ENCODE results near the gene DLG1. TPM values are rescaled to one million over a fixed set of nuclear protein-coding genes. Genes with fewer than 3 reads are reported as not detected.
"Not testable (repeated sequence)": the region's sequence is repeated elsewhere in the genome, so short reads cannot be mapped to it uniquely, and the experiment has no call there.

The DLG1 gene
- total RNA-seq, 1 donor from 2014 or later, result 48.6 TPM

DNA sequence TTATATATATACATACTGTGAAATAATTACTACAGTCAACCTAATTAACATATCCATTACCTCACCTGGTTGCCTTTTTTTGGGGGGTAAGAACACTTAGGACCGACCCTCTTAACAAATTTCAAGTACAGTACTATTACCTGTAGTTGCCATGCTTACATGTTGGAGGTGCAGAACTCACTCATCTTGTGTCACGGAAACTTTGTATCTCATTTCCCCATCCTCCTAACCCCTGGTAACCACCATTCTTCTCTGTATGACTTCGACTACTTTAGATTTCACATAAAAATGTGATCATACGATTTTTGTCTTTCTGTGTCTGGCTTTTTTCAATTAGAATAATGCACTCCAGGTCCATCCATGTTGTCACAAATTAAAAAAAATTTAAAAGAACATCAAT, 213.3 kb downstream of the DLG1 start:
- ATAC-seq (no peak), DNase-seq (ENCODE audit: missing footprints) (no peak)
- intact Hi-C loops (cut with DNase I), result no loop called here

DNA sequence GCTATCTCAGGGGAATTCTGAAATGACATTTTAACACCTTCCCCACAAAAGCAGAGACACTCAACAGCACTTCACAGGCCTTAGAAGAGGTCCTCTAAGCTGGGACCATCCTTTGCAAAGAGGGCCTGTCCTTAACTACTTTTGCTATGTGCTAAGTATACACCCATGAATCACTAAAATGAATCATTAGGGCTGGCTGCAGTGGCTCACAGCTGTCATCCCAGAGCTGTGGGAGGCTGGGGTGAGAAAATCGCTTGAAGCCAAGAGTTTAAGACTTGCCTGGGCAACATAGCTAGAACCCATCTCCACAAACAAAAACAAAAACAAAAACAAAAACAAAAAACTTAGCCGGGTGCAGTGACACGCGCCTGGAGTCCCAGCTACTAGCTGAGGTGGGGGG, 214.9 kb downstream of the DLG1 start:
- intact Hi-C loops (cut with DNase I), result no loop called here
- ATAC-seq, result no peak
- DNase-seq (ENCODE audit: missing footprints), result no peak

DNA sequence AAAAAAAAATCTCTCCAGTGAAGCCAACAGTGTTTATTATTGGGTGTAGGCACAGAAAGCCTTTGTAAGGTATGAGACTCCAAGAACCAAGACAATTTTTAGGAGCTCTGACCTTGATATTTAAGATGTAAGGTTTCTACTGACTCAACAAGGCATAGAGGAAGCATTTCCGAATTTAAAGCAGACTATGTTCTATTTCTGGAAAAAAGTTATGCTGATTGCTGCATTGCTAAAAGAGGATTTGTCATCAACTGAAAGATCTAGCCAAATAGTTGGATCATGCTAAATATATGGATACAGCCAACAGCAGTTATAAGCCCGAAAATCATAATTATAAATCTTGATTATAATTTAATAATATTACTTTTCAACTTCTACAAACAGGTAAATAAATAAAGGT, 215.5 kb downstream of the DLG1 start:
- ATAC-seq (no peak), DNase-seq (ENCODE audit: missing footprints) (no peak)
- intact Hi-C loops (cut with DNase I), result no loop called here

DNA sequence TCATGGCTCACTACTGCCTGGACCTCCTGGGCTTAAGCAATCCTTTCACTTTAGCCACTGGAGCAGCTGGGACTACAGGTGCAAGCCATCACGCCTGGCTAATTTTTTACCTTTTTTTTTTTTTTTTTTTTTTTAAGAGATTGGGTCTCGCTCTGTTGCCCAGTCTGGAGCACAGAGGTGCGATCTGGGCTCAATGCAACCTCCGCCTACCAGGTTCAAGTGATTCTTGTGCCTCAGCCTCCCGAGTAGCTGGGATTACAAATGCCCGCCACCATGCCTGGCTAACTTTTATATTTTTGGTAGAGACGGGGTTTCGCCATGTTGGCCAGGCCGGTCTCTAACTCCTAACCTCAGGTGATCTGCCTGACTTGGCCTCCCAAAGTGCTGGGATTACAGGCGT, 218.1 kb downstream of the DLG1 start:
- ATAC-seq (no peak), DNase-seq (ENCODE audit: missing footprints) (no peak)
- intact Hi-C loops (cut with DNase I), result no loop called here

DNA sequence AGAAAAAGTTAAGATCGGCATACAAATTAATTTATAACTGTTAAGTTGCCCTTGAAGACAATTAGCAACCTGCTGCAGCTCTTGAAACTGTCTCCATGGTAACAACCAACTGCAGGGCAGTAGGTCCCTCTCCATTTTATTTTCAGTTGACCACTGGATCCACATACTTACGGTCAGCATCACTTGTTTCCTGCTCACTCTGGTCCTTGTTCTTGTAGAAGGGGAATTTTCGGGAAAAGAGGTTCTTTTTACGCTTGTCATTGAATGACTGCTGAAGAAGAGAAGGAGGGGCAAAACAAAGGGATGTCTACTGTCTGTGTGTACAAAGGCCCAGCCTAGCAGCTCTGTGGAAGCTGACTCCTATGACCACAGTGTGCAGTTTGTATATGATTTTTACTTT, 222.0 kb downstream of the DLG1 start:
- intact Hi-C loops (cut with DNase I), result no loop called here
- no peak for ATAC-seq
- DNase-seq (ENCODE audit: missing footprints), result no peak

DNA sequence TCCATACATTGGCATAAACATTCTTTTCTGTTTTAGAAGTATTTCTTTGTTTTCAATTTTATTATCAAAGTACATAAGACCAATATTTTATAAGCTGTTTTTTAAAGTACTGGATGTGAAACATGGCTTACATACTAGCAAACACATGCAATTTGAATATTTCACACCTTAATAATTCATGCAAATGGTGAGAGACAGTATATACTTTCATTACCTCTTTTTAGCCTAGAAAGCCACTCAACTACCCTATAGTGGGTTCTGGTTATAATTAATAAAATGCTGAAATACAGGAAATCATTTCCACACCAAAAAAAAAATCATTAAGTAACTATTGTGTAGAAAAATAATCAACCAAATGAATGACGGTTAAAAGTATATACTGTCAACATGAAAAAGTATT, 230.3 kb downstream of the DLG1 start:
- ATAC-seq (no peak), DNase-seq (ENCODE audit: missing footprints) (no peak)
- intact Hi-C loops (cut with DNase I), result no loop called here

DNA sequence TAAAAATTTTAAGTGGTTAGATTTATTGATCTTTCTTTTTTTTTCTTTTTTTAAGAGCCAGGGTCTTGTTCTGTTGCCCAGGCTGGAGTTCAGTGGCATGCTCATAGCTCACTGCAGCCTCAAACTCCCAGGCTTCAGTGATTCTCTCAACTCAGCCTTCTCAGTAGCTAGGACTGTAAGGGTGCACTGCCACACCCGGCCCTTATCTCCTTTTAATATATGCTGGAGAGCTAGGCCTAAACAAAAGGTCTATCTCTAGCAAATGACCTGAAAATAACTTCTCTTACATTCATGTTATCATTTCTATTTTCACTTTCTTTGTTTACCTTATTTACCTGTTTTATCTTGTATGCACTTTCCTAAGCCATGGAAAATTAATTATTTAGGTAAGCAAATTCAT, 233.6 kb downstream of the DLG1 start:
- intact Hi-C loops (cut with DNase I), result no loop called here

DNA sequence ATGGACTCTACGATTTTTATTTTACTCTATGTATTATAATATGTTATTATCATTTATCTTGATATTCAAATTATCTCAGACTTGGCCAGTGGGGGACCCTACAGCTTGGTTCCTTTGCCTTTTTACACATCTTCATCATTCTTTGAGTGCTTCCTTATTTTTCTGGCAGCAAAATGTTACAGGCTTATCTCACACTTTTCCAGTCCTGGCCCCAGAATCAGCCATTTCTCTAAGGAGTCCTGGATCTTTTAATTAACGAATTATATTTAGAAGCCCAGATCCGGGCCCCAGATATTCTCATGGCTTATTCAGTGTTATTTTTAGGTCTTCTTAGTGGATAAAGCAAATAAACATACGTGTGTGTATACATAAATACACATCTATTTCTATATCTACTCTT, 236.0 kb downstream of the DLG1 start:
- no peak for DNase-seq (ENCODE audit: missing footprints)
- intact Hi-C loops (cut with DNase I), result no loop called here
- ATAC-seq, result no peak

More for the DNA sequence above, 233.6 kb downstream of the DLG1 start:
- no peak for DNase-seq (ENCODE audit: missing footprints)
- no peak for ATAC-seq

DNA sequence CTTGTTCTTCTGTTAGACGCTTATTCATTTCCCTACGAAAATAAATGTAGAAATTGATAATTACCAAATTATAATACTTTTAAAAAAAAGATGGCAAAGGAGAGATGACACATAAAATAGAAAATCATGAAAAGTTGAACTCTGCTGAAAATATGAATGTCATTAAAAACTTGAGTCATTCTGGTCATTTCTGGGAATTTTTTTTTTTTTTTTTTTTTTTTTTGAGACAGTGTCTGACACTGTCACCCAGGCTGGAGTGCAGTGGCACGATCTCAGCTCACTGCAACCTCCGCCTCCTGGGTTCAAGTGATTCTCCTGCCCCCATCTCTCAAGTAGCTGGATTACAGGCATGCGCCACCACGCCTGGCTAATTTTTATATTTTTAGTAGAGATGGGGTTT, 246.8 kb downstream of the DLG1 start:
- intact Hi-C loops (cut with DNase I); ATAC-seq; DNase-seq (ENCODE audit: missing footprints): not testable (repeated sequence)

DNA sequence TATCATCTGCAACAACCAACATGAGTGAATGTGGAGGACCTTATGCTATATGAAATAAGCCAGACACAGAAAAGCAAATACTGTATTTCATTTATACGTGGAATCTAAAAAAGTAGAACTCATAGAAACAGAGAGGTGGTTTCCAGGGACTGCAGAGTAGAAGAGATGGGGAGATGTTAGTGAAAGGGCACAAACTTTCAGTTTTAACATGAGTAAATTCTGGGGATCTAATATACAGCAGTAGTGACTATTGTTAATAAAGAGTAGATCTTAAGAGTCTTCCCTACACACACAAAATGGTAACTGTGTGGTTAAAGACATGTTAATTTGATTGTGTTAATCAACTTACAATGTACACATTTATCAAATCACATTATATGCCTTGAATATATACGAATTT, 247.9 kb downstream of the DLG1 start:
- no peak for ATAC-seq
- no peak for DNase-seq (ENCODE audit: missing footprints)
- intact Hi-C loops (cut with DNase I), result no loop called here

DNA sequence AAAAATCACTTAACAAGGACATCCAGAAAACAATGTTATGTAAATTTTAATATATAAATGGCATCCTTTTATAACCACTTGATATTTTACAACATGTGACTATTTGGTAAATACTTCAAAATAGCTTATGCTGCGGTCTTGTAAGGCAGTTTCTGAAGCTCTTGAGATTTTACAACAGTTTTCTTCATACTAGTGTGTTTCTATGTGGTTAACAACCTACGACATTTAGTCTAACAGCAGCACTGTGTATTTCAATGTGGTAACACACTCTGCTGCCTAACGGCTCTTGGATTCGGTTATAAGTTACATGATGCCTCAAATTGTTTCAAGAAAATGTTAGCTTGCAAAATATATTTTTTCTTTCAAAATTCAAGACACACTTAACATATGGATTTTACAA, 255.9 kb downstream of the DLG1 start:
- DNase-seq (ENCODE audit: missing footprints) (no peak), ATAC-seq (no peak)
- intact Hi-C loops (cut with DNase I), result no loop called here

DNA sequence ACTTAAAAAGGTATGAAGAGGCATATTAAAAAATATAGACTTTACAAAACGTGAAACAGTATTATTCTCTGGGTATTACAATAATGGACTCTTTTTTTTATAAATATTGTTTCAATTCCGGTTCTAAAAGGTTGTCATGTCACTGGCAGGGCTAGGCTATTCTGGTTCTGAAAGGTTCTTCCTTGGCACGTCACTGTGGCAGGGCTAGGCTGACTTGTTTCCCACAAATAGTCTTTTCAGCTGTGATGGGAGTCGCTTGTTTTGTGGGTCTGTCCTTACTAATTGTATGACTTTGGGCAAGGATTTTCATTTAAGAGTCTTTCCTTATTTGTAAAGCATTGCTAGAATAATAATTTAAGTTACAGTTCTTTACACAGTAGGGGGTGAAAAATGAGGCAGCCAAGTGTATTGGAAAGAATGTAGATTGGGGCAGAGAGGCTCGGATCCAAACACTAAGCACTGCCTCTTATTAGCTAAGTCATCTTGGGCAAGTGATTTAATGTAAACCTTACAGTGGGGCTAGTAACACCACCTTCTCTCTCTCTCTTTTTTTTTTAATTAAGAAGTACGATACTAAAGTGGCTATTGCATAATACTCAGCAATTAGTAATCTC, 256.4 kb downstream of the DLG1 start:
- intact Hi-C loops (cut with DNase I), result no loop called here
- DNase-seq (ENCODE audit: missing footprints), result no peak
- no peak for ATAC-seq

DNA sequence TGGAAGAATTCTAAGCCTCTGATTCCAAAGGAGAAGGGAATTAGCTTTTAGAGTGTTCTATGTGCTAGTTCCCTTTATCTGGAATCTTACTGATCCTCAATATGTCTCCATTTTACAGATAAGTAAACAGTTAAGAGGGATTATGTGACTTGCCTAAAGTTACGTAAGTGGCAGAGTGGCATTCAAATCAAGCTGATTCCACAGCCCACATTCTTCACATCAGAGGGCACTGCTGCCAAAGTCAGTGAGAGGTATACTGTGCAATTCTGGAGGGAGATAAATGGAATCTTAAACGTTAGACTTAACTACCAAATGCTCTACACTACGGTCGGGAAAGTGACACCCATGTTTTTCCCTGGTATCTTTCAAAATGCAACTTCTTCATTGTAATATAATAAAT, 257.8 kb downstream of the DLG1 start:
- intact Hi-C loops (cut with DNase I), result no loop called here
- ATAC-seq (no peak), DNase-seq (ENCODE audit: missing footprints) (no peak)

DNA sequence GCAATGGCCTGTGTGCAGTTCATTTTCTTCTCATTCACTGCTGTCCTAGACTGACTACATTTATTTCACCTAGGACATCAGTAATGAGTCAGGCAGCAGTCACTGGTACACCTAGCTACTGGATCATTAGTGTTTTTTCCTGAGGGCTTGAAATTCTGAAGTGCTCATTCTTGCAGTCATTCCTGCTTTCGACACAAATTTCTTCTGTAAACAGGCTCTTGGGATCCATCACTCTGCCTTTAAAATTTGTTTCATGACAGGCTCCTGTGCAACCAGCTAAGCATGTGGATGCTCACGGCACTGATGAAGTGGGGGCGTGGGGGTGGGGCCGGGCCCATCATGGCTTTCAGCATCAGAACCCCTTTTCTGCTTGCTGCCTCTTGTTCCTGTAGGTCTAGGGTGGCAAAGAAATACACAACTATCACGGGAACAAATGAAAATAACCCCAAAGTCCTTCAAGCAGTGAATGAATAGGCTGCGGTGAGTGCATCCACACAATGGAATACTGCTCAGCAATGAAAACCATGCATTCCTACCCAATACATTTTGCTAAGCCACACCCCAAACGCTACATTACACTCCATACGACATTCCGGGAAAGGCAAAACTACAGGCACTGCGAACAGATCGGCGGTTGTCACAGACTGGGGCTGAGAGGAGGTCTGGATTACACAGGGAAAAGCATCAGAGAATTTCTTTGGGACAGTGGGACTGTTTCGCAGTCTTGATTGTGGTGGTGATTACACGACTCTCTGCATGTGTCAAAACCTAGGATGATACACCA, 259.5 kb downstream of the DLG1 start:
- ATAC-seq (no peak), DNase-seq (ENCODE audit: missing footprints) (no peak)
- intact Hi-C loops (cut with DNase I), result no loop called here

DNA sequence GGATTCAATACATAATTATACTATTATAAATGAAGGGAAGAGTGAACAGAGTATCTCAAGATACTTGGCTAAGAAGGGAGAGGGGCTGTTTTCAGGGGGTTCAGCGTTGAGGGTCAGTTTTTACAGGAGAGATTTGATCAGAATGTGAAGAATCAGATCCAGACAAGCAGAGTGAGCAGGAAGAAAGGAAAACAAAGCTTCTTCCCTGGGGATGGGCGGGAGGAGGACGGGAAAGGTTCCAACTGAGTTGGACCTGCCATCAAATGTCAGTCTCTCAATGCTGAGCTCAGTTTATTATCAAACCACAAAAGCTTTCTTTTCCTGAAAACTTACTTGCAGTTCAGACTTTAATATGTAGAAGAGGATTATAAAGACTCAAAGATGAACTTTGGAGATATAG, 262.8 kb downstream of the DLG1 start:
- no peak for DNase-seq (ENCODE audit: missing footprints)
- intact Hi-C loops (cut with DNase I), result no loop called here
- ATAC-seq, result no peak

DNA sequence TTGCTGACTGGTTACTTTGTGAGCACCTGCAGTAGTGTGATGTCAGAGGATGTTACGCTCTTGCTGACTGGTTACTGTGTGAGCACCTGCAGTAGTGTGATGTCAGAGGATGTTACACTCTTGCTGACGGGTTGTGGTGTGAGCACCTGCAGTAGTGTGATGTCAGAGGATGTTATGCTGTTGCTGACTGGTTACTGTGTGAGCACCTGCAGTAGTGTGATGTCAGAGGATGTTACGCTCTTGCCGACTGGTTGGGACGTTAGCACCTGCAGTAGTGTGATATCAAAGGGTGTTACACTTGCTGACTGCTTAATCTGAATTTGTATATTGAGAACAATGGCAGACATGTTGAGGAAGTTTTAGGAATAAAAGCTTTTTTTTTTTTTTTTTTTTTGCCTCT, 263.6 kb downstream of the DLG1 start:
- ATAC-seq; DNase-seq (ENCODE audit: missing footprints); intact Hi-C loops (cut with DNase I): not testable (repeated sequence)

DNA sequence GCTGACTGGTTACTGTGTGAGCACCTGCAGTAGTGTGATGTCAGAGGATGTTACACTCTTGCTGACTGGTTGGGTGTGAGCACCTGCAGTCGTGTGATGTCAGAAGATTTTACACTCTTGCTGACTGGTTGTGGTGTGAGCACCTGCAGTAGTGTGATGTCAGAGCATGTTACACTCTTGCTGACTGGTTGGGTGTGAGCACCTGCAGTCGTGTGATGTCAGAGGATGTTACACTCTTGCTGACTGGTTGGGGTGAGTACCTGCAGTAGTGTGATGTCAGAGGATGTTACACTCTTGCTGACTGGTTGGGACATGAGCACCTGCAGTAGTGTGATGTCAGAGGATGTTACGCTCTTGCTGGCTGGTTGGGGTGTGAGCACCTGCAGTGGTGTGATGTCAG, 264.6 kb downstream of the DLG1 start:
- DNase-seq (ENCODE audit: missing footprints); intact Hi-C loops (cut with DNase I): not testable (repeated sequence)

DNA sequence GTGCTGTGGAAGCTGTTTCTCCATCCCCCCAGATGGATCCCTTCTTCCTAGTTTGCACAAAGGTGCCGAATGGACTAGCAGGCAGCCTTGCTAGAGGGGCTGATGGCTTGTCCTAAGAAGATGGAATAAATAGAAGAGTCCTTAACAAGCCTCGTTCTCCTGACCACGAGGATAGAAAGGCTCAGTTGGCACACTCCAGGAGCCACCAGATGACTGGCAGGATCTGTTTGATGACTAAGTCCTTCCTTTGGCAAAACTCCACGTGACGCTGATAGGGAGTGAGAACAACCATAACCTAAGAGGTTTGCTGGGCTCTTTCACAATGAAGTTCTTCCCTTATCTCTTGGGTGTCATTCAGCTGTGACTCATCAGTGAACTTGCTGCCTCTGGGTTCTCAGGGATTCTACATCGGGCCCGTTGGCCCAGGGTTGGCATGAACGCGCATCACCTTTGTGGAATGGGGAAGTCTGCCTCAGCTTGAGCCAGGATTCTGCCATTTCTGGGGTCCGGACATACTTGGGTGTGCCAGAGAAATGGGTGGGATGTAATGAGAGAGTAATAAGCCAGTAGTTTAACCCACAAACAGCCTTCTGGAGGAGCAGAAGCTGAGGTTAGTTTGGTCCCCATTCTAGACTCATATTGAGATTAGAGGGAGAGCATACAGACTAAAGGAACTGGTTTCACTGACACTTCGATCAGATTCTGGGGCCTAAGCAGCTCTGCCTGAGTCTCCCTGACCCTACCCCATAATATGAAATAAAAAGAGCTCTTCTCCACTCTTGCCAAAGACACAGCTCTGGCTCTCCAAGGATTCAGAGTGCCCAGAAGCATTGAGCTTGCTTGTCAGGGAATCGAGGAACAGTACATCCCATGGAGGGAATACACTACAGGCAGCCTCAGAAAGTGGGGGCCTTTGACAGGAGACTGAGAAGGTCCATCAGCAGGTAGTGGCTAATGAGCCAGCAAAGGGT, 266.8 kb downstream of the DLG1 start:
- no peak for DNase-seq (ENCODE audit: missing footprints)
- peak; percentile 88 for ATAC-seq
- intact Hi-C loops (cut with DNase I), result no loop called here

More for the DNA sequence above, 264.6 kb downstream of the DLG1 start:
- not testable (repeated sequence) for ATAC-seq

All from Right ventricle myocardium inferior (tissue), 1 donor.